GM21786 (cell line): ENCODE results near the gene FCHO1.
"Not testable (repeated sequence)": the region's sequence is repeated elsewhere in the genome, so short reads cannot be mapped to it uniquely, and the experiment has no call there.

Experiments used
- ATAC-seq: cut with Tn5 transposase; IDR thresholded peaks from one replicate; pipeline ENCODE4 v1.9.1; 2021; ENCODE audit not compliant: unreplicated experiment

FCHO1 gene

GRCh38 chr19:17790059-17790780 lies 38.9 kb downstream of the FCHO1 start:
- no peak for ATAC-seq

- no peak for ATAC-seq
Measured at GRCh38 chr19:17794412-17794730, 43.1 kb downstream of the FCHO1 start.

GRCh38 chr19:17794731-17795494 lies 43.6 kb downstream of the FCHO1 start, which contains the start of gene B3GNT3:
Gene B3GNT3 (plus strand): TSS chr19:17795138. CDS start chr19:17807808, 12,670 bp downstream.
- no peak for ATAC-seq

GRCh38 chr19:17795495-17795856 lies 44.2 kb downstream of the FCHO1 start:
- no peak for ATAC-seq

- no peak for ATAC-seq
Measured at GRCh38 chr19:17796013-17796837, 44.9 kb downstream of the FCHO1 start.

- ATAC-seq = no peak
Measured at GRCh38 chr19:17796838-17797423, 45.7 kb downstream of the FCHO1 start.

- ATAC-seq = no peak
Measured at GRCh38 chr19:17797424-17798201, 46.3 kb downstream of the FCHO1 start.

- not testable (repeated sequence) for ATAC-seq
Measured at GRCh38 chr19:17798599-17798998, 47.3 kb downstream of the FCHO1 start.

GRCh38 chr19:17802137-17802858 lies 51.0 kb downstream of the FCHO1 start:
- ATAC-seq = no peak

- no peak for ATAC-seq
Measured at GRCh38 chr19:17803264-17803896, 52.1 kb downstream of the FCHO1 start.

GRCh38 chr19:17805427-17805826 lies 54.1 kb downstream of the FCHO1 start:
- ATAC-seq = no peak

GRCh38 chr19:17806945-17807344 lies 55.7 kb downstream of the FCHO1 start:
- no peak for ATAC-seq

GRCh38 chr19:17807731-17808316 lies 56.5 kb downstream of the FCHO1 start:
- ATAC-seq = no peak

- no peak for ATAC-seq
Measured at GRCh38 chr19:17811103-17811502, 59.8 kb downstream of the FCHO1 start.

GRCh38 chr19:17811681-17812080 lies 60.4 kb downstream of the FCHO1 start:
- ATAC-seq = no peak

- no peak for ATAC-seq
Measured at GRCh38 chr19:17812099-17812498, 60.8 kb downstream of the FCHO1 start.

- ATAC-seq = no peak
Measured at GRCh38 chr19:17817668-17818363, 66.5 kb downstream of the FCHO1 start.

GRCh38 chr19:17821190-17821589 lies 69.9 kb downstream of the FCHO1 start, which contains the start of gene INSL3:
Gene INSL3 (minus strand): TSS chr19:17821519. CDS start chr19:17821506, 13 bp downstream.
- ATAC-seq = no peak
